BJ (cell line): ENCODE results near the gene PICALM. TPM values are rescaled to one million over a fixed set of nuclear protein-coding genes. Genes with fewer than 3 reads are reported as not detected.
"Not testable (repeated sequence)": the region's sequence is repeated elsewhere in the genome, so short reads cannot be mapped to it uniquely, and the experiment has no call there.

ENCODE experiments used
- CTCF ChIA-PET: fragments of 350-600 bp; formaldehyde crosslinking; extraction: SDS; loops from one replicate; lab custom pipeline; 2021; ENCODE audit warnings: antibody characterized with exemption, inconsistent platforms; lab: Yijun Ruan, JAX
- POLR2A ChIA-PET: fragments of 300-600 bp; sonication (Branson Sonifier 250); formaldehyde crosslinking; extraction: SDS; loops from one replicate; lab custom pipeline; 2021; ENCODE audit warnings: antibody characterized with exemption; lab: Charles Lee
- DNase-seq: peaks from one replicate; pipeline ENCODE4 v3.0.0-alpha.2; 2011; ENCODE audit warnings: low read depth
- H3K27me3 ChIP-seq: 2 replicates; pipeline ENCODE4 v1.6.0; 2011; ENCODE audit warnings: low read length; ENCODE audit not compliant: control insufficient read depth, insufficient read depth
- H3K36me3 ChIP-seq: 2 replicates; pipeline ENCODE4 v1.5.1; 2011; ENCODE audit warnings: low read length; ENCODE audit not compliant: control insufficient read depth, insufficient read depth
- H3K4me3 ChIP-seq: 2 replicates; pipeline ENCODE4 v1.5.1; 2011; ENCODE audit warnings: low read depth, mild to moderate bottlenecking, control low read depth, low read length
- CTCF ChIP-seq: IDR thresholded peaks from 2 replicates; pipeline ENCODE4 v1.5.1; 2011; ENCODE audit warnings: low read depth, mild to moderate bottlenecking, control low read depth, inconsistent platforms, low read length, moderate library complexity; ENCODE audit not compliant: insufficient read depth
- polyA plus RNA-seq: library from polyadenylated mRNA; depleted of rRNA; stranded (reverse); fragments of >200 nt; gene quantifications from 2 replicates; pipeline ENCODE4 v1.2.3, GENCODE V29; 2011

Gene PICALM
- polyA plus RNA-seq, 1 experiment, result 215 TPM

GRCh38 chr11:86115542-86116385 is 46.9 kb upstream of the PICALM start:
- no peak for DNase-seq
- TF ChIP-seq CTCF, result no peak
- H3K4me3 ChIP-seq, result no peak overlapping the region
- no peaks in the 10 kb centered on the region for H3K36me3 ChIP-seq
- ChIA-PET CTCF (interaction anchor here (1.0 to 1.2 kb wide), 3 partner anchors 9 to 74 kb away, joined by 3 read pairs; no protein-coding TSS in a partner anchor), POLR2A (no interaction called here)
- no peaks in the 10 kb centered on the region for H3K27me3 ChIP-seq

GRCh38 chr11:86108890-86109638 is 40.2 kb upstream of the PICALM start:
- CTCF ChIA-PET, result interaction anchor here (1.8 kb wide), 1 partner anchor 8 kb away, joined by 6 read pairs; no protein-coding TSS in a partner anchor
- TF ChIP-seq CTCF, result no peak

DNA sequence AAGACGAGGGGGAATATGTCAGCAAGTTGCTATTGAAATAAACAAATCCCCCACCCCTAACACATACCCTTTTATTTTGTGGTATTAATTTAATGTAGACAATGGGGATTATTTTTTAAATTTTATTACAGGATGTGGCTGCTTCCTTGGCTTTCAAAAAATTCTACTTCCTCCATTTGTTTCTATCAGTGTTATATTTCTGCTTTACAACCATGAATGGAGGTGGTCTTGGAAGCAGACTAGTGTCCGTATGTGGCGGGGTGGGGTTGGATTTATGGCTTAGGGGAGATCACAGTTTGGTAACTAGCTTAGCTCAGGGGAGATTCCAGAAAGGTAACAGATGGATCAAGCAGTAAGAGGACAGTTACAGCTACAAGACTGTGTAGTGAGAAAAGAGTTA is 39.3 kb upstream of the PICALM start:
- no peaks in the 10 kb centered on the region for H3K27me3 ChIP-seq
- H3K36me3 ChIP-seq, result no peaks in the 10 kb centered on the region
- no peak overlapping the region for H3K4me3 ChIP-seq
- ChIA-PET POLR2A (no interaction called here), CTCF (interaction anchor here (0.7 to 1.8 kb wide), 2 partner anchors 9 to 66 kb away, joined by 3 to 6 read pairs; no protein-coding TSS in a partner anchor)
- TF ChIP-seq CTCF, result no peak
- DNase-seq, result no peak

More at GRCh38 chr11:86108890-86109638, 40.2 kb upstream of the PICALM start:
- no peaks in the 10 kb centered on the region for H3K36me3 ChIP-seq
- POLR2A ChIA-PET, result no interaction called here
- H3K27me3 ChIP-seq, result no peaks in the 10 kb centered on the region
- DNase-seq, result no peak
- no peak overlapping the region for H3K4me3 ChIP-seq

- DNase-seq, result no peak
- Histone ChIP-seq H3K27me3 (no peaks in the 10 kb centered on the region), H3K36me3 (no peaks in the 10 kb centered on the region), H3K4me3 (no peak overlapping the region)
- POLR2A ChIA-PET, result no interaction called here
- CTCF ChIA-PET, result no interaction called here
- no peak for TF ChIP-seq CTCF
Measured at GRCh38 chr11:86106916-86107315, 38.0 kb upstream of the PICALM start.

DNA sequence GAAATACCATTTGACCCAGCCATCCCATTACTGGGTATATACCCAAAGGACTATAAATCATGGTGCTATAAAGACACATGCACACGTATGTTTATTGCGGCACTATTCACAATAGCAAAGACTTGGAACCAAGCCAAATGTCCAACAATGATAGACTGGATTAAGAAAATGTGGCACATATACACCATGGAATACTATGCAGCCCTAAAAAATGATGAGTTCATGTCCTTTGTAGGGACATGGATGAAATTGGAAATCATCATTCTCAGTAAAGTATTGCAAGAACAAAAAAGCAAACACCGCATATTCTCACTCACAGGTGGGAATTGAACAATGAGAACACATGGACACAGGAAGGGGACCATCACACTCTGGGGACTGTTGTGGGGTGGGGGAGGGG is 37.1 kb upstream of the PICALM start:
- POLR2A ChIA-PET, DNase-seq: not testable (repeated sequence)

GRCh38 chr11:86105601-86106000 is 36.7 kb upstream of the PICALM start:
- H3K4me3 ChIP-seq, POLR2A ChIA-PET: not testable (repeated sequence)

More for the DNA sequence above, 37.1 kb upstream of the PICALM start:
- H3K36me3 ChIP-seq, CTCF ChIA-PET, H3K27me3 ChIP-seq, H3K4me3 ChIP-seq: not testable (repeated sequence)

More at GRCh38 chr11:86105601-86106000, 36.7 kb upstream of the PICALM start:
- H3K27me3 ChIP-seq, H3K36me3 ChIP-seq, DNase-seq, CTCF ChIA-PET: not testable (repeated sequence)
